Measurements from ENCODE around the gene ISLR. TPM values are rescaled to one million over a fixed set of nuclear protein-coding genes. Genes with fewer than 3 reads are reported as not detected.

Gene ISLR
- polyA plus RNA-seq, 4 donors: 0.45 to 10.5 (median 5.6) TPM

DNA sequence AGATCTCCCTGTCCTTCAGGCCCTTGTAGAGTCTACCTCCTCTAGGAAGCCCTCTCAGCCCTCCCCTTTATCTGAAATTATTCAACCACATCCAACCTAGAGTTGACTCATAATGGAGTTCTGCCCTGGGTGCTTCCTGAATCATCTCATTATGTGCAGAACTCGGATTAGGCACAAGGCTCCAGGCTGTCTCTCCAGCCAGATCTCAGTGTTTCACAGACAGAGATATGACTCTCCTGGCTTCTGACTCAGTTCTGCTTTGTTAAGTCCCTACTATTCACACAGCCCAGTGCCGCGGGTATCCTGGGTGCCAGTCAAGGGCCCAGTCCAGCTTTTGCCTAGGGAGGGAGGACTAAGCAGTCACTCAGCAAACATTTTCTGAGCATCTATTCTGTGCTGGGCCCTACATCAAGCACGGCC lies 19.8 kb downstream of the ISLR start:
- no peaks in the 10 kb centered on the region for H3K27me3 ChIP-seq (ENCODE audit: control insufficient read depth in 3 of 3, insufficient read depth in 3 of 3, low read length in 3 of 3)
- peaks cover 0 to 12% (median 0%) of the 10 kb centered on the region in 3 donors for H3K36me3 ChIP-seq (ENCODE audit: control insufficient read depth in 3 of 3, insufficient read depth in 2 of 3, low read depth in 1 of 3, low read length in 3 of 3)
- H3K9me3 ChIP-seq (ENCODE audit: control insufficient read depth in 2 of 2, insufficient read depth in 1 of 2, low read depth in 1 of 2, low read length in 1 of 2): no peaks in the 10 kb centered on the region
- 76 to 79% (median 79%) methylated on average over 4 of the region's 4 CpGs for WGBS, 3 donors
- H3K4me3 ChIP-seq (ENCODE audit: low read depth in 1 of 3, low read length in 3 of 3): no peak overlapping the region
- H3K4me1 ChIP-seq (ENCODE audit: control insufficient read depth in 3 of 3, insufficient read depth in 2 of 3, low read depth in 1 of 3, low read length in 2 of 3): peaks cover 0 to 25% (median 0%) of the 10 kb centered on the region in 3 donors
- no peak overlapping the region for H3K27ac ChIP-seq (ENCODE audit: low read depth in 1 of 3, low read length in 2 of 3)
- DNase-seq: no peak
- FAIRE-seq: no peak

DNA sequence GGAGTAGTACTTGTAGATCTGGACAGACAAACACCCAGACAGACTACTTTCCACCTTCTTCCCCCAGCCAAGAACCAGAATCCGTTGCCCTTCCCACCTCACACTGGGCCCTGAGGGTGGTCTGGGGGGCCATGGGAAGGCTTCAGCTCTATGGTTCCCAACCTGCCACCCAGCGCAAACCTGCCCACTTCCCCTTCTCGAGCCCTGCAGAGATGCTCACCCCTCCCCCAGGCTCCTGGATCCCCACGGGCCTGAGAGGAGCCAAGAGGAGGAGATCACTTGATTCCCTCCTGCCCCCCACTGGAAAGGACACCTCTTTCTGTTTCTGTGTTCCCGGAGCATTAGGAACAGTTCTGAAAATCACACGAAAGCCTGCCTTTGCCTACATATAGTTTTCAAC lies 20.4 kb downstream of the ISLR start:
- WGBS, 3 donors: 60 to 83% (median 62%) methylated on average over 6 of the region's 6 CpGs
- DNase-seq: no peak
- H3K4me1 ChIP-seq (ENCODE audit: control insufficient read depth in 3 of 3, insufficient read depth in 2 of 3, low read depth in 1 of 3, low read length in 2 of 3): peaks cover 0 to 25% (median 0%) of the 10 kb centered on the region in 3 donors
- no peak overlapping the region for H3K27ac ChIP-seq (ENCODE audit: low read depth in 1 of 3, low read length in 2 of 3)
- peaks cover 0 to 12% (median 0%) of the 10 kb centered on the region in 3 donors for H3K36me3 ChIP-seq (ENCODE audit: control insufficient read depth in 3 of 3, insufficient read depth in 2 of 3, low read depth in 1 of 3, low read length in 3 of 3)
- H3K9me3 ChIP-seq (ENCODE audit: control insufficient read depth in 2 of 2, insufficient read depth in 1 of 2, low read depth in 1 of 2, low read length in 1 of 2): no peaks in the 10 kb centered on the region
- no peak overlapping the region for H3K4me3 ChIP-seq (ENCODE audit: low read depth in 1 of 3, low read length in 3 of 3)
- H3K27me3 ChIP-seq (ENCODE audit: control insufficient read depth in 3 of 3, insufficient read depth in 3 of 3, low read length in 3 of 3): no peaks in the 10 kb centered on the region
- FAIRE-seq: no peak

- H3K9me3 ChIP-seq (ENCODE audit: control insufficient read depth in 2 of 2, insufficient read depth in 1 of 2, low read depth in 1 of 2, low read length in 1 of 2): no peaks in the 10 kb centered on the region
- no peak overlapping the region for H3K4me3 ChIP-seq (ENCODE audit: low read depth in 1 of 3, low read length in 3 of 3)
- H3K27ac ChIP-seq (ENCODE audit: low read depth in 1 of 3, low read length in 2 of 3): no peak overlapping the region
- peaks cover 0 to 17% (median 0%) of the 10 kb centered on the region in 3 donors for H3K36me3 ChIP-seq (ENCODE audit: control insufficient read depth in 3 of 3, insufficient read depth in 2 of 3, low read depth in 1 of 3, low read length in 3 of 3)
- WGBS, 3 donors: 88 to 92% (median 90%) methylated on average over 11 to 13 of the region's 13 CpGs
- peaks cover 0 to 29% (median 0%) of the 10 kb centered on the region in 3 donors for H3K4me1 ChIP-seq (ENCODE audit: control insufficient read depth in 3 of 3, insufficient read depth in 2 of 3, low read depth in 1 of 3, low read length in 2 of 3)
- FAIRE-seq (no peak), DNase-seq (no peak)
- H3K27me3 ChIP-seq (ENCODE audit: control insufficient read depth in 3 of 3, insufficient read depth in 3 of 3, low read length in 3 of 3): no peaks in the 10 kb centered on the region
These were observed 21.4 kb downstream of the ISLR start for GRCh38 chr15:74194572-74195559.

GRCh38 chr15:74196175-74196574 lies 22.7 kb downstream of the ISLR start:
- DNase-seq (peak; percentile 90 to 97), FAIRE-seq (no peak)
- Histone ChIP-seq H3K36me3 (ENCODE audit: control insufficient read depth in 3 of 3, insufficient read depth in 2 of 3, low read depth in 1 of 3, low read length in 3 of 3) (peaks cover 0 to 18% (median 0%) of the 10 kb centered on the region in 3 donors), H3K4me1 (ENCODE audit: control insufficient read depth in 3 of 3, insufficient read depth in 2 of 3, low read depth in 1 of 3, low read length in 2 of 3) (peaks cover 0 to 42% (median 0%) of the 10 kb centered on the region in 3 donors), H3K4me3 (ENCODE audit: low read depth in 1 of 3, low read length in 3 of 3) (no peak overlapping the region), H3K27me3 (ENCODE audit: control insufficient read depth in 3 of 3, insufficient read depth in 3 of 3, low read length in 3 of 3) (no peaks in the 10 kb centered on the region), H3K27ac (ENCODE audit: low read depth in 1 of 3, low read length in 2 of 3) (peak overlapping the region in 1 of 3 donors; percentile 52), H3K9me3 (ENCODE audit: control insufficient read depth in 2 of 2, insufficient read depth in 1 of 2, low read depth in 1 of 2, low read length in 1 of 2) (no peaks in the 10 kb centered on the region)
- WGBS, 3 donors: 5 to 33% (median 14%) methylated on average over 7 of the region's 7 CpGs

- FAIRE-seq (no peak), DNase-seq (no peak)
- no peak overlapping the region for H3K4me3 ChIP-seq (ENCODE audit: low read depth in 1 of 3, low read length in 3 of 3)
- peaks cover 0 to 54% (median 0%) of the 10 kb centered on the region in 3 donors for H3K4me1 ChIP-seq (ENCODE audit: control insufficient read depth in 3 of 3, insufficient read depth in 2 of 3, low read depth in 1 of 3, low read length in 2 of 3)
- H3K27ac ChIP-seq (ENCODE audit: low read depth in 1 of 3, low read length in 2 of 3): no peak overlapping the region
- no peaks in the 10 kb centered on the region for H3K27me3 ChIP-seq (ENCODE audit: control insufficient read depth in 3 of 3, insufficient read depth in 3 of 3, low read length in 3 of 3)
- 78 to 91% (median 80%) methylated on average over 9 of the region's 9 CpGs for WGBS, 3 donors
- peaks cover 0 to 16% (median 0%) of the 10 kb centered on the region in 3 donors for H3K36me3 ChIP-seq (ENCODE audit: control insufficient read depth in 3 of 3, insufficient read depth in 2 of 3, low read depth in 1 of 3, low read length in 3 of 3)
- no peaks in the 10 kb centered on the region for H3K9me3 ChIP-seq (ENCODE audit: control insufficient read depth in 2 of 2, insufficient read depth in 1 of 2, low read depth in 1 of 2, low read length in 1 of 2)
These were observed 23.9 kb downstream of the ISLR start for GRCh38 chr15:74197176-74197965.

GRCh38 chr15:74199297-74199652 lies 25.8 kb downstream of the ISLR start:
- H3K36me3 ChIP-seq (ENCODE audit: control insufficient read depth in 3 of 3, insufficient read depth in 2 of 3, low read depth in 1 of 3, low read length in 3 of 3): peaks cover 0 to 16% (median 0%) of the 10 kb centered on the region in 3 donors
- H3K9me3 ChIP-seq (ENCODE audit: control insufficient read depth in 2 of 2, insufficient read depth in 1 of 2, low read depth in 1 of 2, low read length in 1 of 2): no peaks in the 10 kb centered on the region
- no peak overlapping the region for H3K27ac ChIP-seq (ENCODE audit: low read depth in 1 of 3, low read length in 2 of 3)
- H3K27me3 ChIP-seq (ENCODE audit: control insufficient read depth in 3 of 3, insufficient read depth in 3 of 3, low read length in 3 of 3): no peaks in the 10 kb centered on the region
- no peak for DNase-seq
- peaks cover 0 to 73% (median 0%) of the 10 kb centered on the region in 3 donors for H3K4me1 ChIP-seq (ENCODE audit: control insufficient read depth in 3 of 3, insufficient read depth in 2 of 3, low read depth in 1 of 3, low read length in 2 of 3)
- no peak for FAIRE-seq
- H3K4me3 ChIP-seq (ENCODE audit: low read depth in 1 of 3, low read length in 3 of 3): no peak overlapping the region
- 95 to 97% (median 96%) methylated on average over 6 of the region's 6 CpGs for WGBS, 3 donors

DNA sequence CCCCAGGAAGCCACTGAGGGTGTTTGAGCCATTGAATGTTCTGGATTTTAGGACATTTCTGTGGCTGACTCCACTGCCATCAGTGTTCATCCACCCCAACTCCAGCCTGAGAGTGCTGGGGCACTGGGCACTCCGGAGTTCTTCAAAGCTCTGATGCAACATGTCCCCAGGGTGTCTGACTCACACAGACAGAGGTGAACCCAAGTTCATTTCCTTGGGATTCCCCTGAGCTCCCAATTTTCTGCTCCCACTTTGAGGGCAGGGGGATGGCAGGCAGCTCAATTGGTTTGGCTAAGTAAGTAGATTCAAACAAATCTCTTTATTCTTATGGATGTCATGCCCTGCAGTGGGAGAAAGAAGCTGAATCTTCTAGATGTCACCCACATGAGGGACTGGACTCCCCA lies 26.9 kb downstream of the ISLR start:
- DNase-seq (peak; percentile 33 to 65), FAIRE-seq (no peak)
- no peaks in the 10 kb centered on the region for H3K27me3 ChIP-seq (ENCODE audit: control insufficient read depth in 3 of 3, insufficient read depth in 3 of 3, low read length in 3 of 3)
- no peaks in the 10 kb centered on the region for H3K9me3 ChIP-seq (ENCODE audit: control insufficient read depth in 2 of 2, insufficient read depth in 1 of 2, low read depth in 1 of 2, low read length in 1 of 2)
- H3K36me3 ChIP-seq (ENCODE audit: control insufficient read depth in 3 of 3, insufficient read depth in 2 of 3, low read depth in 1 of 3, low read length in 3 of 3): peaks cover 0 to 9% (median 0%) of the 10 kb centered on the region in 3 donors
- no peak overlapping the region for H3K27ac ChIP-seq (ENCODE audit: low read depth in 1 of 3, low read length in 2 of 3)
- peaks cover 0 to 74% (median 0%) of the 10 kb centered on the region in 3 donors for H3K4me1 ChIP-seq (ENCODE audit: control insufficient read depth in 3 of 3, insufficient read depth in 2 of 3, low read depth in 1 of 3, low read length in 2 of 3)
- no peak overlapping the region for H3K4me3 ChIP-seq (ENCODE audit: low read depth in 1 of 3, low read length in 3 of 3)
- 11 to 32% (median 24%) methylated on average over 1 of the region's 1 CpG for WGBS, 3 donors

DNA sequence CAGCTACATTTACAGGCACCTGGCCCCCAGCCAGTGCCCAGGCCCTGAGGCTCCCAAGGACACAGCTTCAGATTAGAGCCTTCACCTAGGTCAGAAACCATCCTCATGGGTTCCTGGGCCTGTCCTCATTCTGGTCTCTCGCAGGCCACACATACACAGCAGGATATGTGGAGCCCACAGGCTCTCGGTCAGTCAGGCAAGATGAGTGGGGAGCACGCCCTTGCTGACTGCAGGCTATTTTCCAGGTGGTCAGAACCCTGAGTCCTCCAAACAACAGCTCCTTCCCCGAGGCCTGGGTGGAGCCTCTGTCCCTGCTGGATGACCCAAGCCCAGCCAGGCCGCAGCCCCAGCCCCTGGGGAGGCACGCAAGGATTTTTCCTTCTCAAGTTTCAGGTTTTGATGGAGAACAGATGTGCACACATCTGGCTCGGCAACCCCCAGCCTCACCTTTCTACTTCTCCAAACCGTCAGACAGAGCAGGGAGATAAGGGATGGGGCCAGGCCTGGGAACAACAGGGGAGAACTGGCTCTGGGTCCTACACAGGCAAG lies 27.4 kb downstream of the ISLR start:
- Histone ChIP-seq H3K27ac (ENCODE audit: low read depth in 1 of 3, low read length in 2 of 3) (no peak overlapping the region), H3K4me1 (ENCODE audit: control insufficient read depth in 3 of 3, insufficient read depth in 2 of 3, low read depth in 1 of 3, low read length in 2 of 3) (peaks cover 0 to 69% (median 0%) of the 10 kb centered on the region in 3 donors), H3K36me3 (ENCODE audit: control insufficient read depth in 3 of 3, insufficient read depth in 2 of 3, low read depth in 1 of 3, low read length in 3 of 3) (peaks cover 0 to 8% (median 0%) of the 10 kb centered on the region in 3 donors), H3K4me3 (ENCODE audit: low read depth in 1 of 3, low read length in 3 of 3) (no peak overlapping the region), H3K27me3 (ENCODE audit: control insufficient read depth in 3 of 3, insufficient read depth in 3 of 3, low read length in 3 of 3) (no peaks in the 10 kb centered on the region), H3K9me3 (ENCODE audit: control insufficient read depth in 2 of 2, insufficient read depth in 1 of 2, low read depth in 1 of 2, low read length in 1 of 2) (no peaks in the 10 kb centered on the region)
- DNase-seq (no peak), FAIRE-seq (no peak)
- 71 to 86% (median 75%) methylated on average over 8 of the region's 8 CpGs for WGBS, 3 donors
